NCI-H1092 (cell line): Measurements from ENCODE around the gene NSMCE4A.
"Not testable (repeated sequence)": the region's sequence is repeated elsewhere in the genome, so short reads cannot be mapped to it uniquely, and the experiment has no call there.

Source experiments
- DNase-seq: peaks from one replicate; lab custom pipeline; 2025; lab: John Stamatoyannopoulos, UW

Gene NSMCE4A, protein sequence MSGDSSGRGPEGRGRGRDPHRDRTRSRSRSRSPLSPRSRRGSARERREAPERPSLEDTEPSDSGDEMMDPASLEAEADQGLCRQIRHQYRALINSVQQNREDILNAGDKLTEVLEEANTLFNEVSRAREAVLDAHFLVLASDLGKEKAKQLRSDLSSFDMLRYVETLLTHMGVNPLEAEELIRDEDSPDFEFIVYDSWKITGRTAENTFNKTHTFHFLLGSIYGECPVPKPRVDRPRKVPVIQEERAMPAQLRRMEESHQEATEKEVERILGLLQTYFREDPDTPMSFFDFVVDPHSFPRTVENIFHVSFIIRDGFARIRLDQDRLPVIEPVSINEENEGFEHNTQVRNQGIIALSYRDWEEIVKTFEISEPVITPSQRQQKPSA

DNA sequence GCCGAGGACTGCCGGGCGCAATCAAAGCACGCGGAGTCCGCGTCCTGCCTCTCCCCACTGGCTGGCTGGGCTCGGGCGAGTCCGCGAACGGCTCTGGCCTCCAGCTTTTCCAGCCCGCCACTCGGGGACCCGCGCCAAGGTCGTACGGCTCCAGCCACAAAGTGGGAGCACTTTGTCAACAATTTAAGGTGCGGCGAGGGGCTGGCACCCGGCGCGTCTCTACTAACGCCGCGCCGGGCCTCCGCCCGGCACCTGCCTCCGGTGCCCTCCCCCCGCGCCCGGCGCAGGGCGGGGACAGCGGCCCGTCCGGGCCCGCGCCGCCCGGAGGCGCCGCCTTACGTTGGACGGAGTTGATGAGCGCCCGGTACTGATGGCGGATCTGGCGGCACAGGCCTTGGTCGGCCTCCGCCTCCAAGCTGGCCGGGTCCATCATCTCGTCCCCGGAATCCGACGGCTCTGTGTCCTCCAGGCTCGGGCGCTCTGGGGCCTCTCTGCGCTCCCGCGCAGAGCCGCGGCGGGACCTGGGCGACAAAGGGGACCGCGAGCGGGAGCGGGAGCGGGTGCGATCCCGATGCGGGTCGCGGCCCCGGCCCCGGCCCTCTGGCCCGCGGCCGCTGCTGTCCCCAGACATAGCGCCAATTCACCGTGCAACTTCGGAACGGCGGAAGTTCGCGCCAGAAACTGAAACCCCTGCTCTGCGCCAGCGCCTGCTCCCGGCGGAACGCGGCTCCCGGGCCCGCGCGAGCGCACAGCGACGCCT lies at the start of gene NSMCE4A:
TSS of gene NSMCE4A (minus strand) at position 683 of the 760 bp plus-strand sequence. CDS start at position 631, 52 bp downstream.
- peak; percentile 50 for DNase-seq

DNA sequence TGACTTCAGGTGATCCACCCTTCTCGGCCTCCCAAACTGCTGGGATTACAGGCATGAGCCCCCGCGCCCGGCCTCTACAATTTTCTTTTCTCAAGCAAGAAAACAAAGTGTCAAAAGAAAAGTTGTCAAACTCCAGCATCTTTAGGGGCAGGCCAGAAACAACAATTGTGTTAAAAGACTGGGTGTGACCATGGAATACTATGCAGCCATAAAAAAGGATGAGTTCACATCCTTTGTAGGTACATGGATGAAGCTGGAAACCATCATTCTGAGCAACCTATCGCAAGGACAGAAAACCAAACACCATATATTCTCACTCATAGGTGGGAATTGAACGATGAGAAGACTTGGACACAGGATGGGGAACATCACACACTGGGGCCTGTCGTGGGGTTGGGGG lies 48.2 kb upstream of the NSMCE4A start:
- DNase-seq, result not testable (repeated sequence)

DNA sequence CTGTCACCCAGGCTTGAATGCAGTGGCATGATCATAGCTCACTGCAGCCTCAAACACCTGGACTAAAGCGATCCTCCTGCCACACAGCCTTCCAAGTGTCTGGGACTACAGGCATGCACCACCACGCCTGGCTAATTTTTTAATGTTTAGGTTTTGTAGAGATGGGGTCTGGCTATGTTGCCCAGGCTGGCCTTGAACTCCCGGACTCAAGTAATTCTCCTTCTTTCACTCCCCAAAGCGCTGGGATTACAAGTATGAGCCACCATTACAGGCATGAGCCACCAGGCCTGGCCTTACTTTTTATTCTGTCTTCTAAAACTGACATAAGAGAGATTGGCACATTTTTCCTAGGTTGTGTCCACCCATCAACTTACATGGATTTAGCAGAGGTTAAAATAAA lies 47.3 kb upstream of the NSMCE4A start:
- DNase-seq, result no peak

DNA sequence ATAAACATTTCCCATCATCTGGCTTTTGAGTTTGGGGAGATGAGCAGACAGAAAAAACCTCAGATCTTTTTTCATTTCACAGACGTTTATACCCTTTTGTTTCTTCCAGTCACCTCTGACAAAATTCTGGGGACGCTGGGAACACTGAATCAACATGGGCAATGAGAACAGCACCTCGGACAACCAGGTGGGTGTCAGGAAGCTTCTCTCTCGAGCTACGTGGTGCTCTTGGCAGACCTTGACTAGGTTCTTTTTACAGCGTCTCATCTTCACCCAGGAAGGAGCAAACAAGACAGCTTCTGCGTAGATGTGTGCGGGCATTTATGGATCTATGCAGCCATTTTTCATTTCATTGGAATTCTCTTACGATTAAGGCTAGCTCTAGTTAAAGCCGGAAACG lies 46.8 kb upstream of the NSMCE4A start:
- no peak for DNase-seq

DNA sequence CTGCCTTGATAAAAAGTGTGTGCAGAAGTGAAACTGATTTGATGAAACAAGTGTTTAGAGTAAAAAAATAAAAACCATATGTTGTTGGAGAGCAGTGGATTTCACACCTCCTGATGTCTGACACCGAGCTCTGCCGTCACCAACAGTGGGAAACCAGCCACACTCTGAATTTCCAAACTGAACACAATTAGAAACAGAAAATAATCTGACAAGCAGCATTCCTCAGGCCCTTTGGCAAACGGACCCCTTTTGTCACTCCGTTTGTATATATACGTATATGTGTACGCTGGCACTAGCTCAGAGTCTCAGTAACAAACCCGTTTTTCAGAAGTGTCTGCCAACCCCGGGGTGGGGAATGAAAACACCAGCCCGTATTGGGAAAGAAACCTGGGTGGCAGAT lies 46.4 kb upstream of the NSMCE4A start:
- DNase-seq, result no peak

DNA sequence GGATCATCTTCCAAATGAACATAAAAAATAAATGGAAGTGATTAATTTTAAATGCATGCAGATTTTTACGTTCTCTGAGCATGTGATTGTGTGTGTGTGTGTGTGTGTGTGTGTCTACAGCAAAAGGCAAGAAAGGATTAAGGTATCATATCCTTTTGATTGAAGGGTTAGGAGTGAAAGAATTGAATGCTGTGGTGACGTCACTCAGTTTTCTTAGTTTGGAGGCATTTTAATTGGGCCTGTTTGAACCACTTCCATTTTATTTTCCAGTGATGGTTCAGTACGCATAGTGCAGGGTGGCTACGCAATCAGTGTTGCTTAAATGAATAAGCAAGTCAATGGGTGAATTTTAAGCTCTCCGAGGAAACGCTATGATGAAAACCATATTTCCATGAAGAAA lies 45.2 kb upstream of the NSMCE4A start:
- DNase-seq, result no peak

DNA sequence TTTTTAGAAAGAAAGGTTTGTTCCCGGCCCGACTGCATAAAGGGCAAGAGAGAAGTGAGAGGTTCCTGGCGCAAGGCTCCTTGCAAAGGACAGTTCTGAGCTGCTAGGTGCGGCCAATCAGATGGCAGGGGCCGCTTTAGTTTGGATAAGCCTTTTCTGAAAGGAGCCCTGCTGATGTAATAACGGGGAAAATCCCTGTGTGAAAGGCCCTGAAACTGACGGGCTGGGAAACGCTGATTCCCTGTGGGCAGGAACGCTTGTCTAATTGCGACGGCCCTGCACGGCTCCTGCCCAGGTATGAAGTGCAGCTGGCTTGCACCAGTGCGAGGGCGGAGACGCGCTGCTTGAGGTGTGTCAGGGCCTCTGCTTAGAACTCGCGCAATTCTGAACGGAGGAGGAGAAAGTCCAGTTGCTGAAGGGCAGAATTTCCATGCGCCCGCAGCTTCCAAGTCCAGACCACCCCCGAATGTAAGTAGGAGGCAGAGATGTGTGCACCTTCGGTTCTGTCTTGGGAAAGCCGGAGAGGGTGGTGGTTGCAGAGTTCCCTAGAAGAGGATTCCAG lies 44.5 kb upstream of the NSMCE4A start:
- DNase-seq, result no peak

DNA sequence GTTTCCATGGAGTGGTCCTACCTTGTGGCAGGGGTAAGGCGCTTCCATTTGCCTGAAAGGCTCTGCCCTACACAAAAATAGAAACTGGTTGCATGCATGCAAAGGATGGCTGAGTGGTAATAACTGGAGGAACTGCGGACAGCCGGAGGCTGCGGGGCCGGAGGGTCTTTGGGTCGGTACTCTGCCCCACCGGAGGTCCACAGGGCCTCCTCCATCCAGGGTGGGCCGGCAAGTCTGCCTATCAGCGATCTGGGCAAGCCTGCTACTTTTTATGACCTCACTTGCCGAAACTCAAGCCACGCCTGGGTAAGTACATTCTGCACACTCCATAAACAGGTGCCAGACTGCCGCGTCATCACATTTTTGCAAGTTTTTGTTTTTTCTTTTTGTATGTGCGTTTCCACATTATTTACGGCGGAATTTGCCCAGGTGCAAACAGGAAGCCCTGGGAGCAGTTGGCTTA lies 44.0 kb upstream of the NSMCE4A start:
- no peak for DNase-seq

DNA sequence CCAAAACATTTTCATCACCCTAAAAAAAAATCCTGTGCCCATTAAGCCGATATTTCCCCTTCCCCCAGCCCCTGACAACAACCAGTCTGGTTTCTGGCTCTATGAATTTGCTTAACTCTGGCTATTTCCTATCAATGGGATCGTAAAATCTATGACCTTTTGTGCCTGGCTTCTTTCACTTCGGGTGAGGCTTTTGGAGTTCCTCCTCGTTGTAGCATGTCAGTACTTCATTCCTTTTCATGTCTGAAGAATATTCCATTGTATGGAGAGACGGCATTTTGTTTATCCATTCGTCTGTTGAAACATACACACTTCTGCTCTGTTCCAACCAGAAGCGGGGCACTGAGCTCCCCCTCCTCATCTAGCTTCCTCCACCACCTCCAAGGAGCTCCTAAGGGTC lies 43.5 kb upstream of the NSMCE4A start:
- DNase-seq, result no peak

DNA sequence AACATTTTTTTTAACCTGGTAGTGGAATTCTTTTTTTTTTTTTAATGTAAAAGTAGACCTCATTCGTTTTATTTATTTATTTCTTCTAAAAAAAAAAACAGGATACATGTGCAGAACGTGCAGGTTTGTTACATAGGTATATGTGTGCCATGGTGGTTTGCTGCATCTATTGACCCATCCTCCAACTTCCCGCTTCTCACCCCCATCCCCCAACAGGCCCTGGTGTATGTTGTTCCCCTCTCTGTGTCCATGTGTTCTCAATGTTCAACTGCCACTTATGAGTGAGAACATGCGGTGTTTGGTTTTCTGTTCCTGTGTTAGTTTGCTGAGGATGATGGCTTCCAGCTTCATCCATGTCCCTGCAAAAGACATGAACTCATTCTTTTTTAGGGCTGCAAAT lies 42.9 kb upstream of the NSMCE4A start:
- DNase-seq, result not testable (repeated sequence)

DNA sequence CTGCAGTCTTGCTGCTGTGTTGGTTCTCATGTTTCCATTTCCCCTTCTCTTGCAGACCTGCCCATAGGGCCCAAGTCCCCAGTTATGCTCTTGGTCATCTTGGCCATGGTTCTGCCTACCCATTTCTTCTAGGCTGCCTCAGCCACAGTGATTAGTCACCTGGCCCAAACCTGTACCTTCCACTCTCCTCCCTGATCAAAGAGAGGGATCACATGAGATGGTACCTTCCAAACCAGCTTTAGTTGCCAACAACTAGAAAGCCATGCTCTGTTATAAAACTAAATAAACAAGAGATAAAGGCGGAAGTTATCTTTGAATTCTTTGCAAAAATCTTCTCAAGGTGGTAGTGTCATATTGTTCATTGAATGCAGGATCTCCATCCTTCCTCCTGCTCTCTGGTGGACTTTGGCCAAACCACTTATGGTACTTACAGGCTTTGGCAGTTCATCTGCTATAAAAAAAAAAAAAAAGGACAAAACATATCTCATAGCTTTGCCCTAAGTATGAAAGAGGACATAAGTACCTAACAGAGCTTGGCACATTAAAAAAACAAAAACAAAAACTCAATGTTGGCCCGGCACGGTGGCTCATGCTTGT lies 39.7 kb upstream of the NSMCE4A start:
- DNase-seq, result no peak

DNA sequence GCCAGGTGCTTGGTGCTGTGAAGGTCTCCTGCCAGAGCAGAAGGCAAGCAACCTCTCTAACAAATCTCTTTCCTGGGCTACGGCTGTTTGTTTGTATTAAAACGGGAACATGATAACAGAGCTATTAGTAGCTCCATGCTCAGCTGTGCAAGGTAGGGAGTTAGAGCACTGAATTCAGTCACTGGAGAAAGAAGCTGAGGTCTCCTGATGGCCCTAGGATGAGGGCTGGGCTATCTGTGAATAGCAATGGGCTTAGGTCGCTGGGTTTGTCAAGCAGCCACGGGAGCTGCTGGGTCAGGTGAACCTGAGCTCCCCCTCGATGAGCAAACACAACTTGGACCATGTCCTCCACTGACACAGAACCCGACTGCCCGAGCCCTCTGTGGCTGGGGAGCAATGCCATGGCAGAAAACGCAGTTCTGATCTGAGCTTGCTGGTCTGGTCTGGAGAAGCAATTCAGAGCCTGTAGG lies 38.3 kb upstream of the NSMCE4A start:
- no peak for DNase-seq

DNA sequence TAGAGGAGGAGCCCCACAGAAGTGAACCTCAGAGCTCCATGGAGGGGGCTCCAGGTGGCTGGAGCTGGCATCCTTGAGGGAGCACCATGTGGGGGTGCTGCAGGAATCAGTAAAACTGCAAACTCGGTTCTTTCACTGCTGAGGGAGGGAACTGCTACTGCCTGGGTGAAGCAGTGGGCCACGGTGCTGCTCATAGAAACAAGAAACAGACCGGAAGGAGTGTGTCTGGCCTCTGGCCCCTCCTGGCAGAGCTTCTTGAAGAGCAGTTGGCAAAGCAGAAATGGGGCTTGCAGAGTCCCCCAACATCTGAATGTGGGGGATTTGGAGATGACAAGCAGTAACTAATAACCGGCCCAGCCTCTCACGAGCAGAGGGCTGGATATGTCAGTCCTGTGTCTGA lies 37.7 kb upstream of the NSMCE4A start:
- DNase-seq, result no peak

DNA sequence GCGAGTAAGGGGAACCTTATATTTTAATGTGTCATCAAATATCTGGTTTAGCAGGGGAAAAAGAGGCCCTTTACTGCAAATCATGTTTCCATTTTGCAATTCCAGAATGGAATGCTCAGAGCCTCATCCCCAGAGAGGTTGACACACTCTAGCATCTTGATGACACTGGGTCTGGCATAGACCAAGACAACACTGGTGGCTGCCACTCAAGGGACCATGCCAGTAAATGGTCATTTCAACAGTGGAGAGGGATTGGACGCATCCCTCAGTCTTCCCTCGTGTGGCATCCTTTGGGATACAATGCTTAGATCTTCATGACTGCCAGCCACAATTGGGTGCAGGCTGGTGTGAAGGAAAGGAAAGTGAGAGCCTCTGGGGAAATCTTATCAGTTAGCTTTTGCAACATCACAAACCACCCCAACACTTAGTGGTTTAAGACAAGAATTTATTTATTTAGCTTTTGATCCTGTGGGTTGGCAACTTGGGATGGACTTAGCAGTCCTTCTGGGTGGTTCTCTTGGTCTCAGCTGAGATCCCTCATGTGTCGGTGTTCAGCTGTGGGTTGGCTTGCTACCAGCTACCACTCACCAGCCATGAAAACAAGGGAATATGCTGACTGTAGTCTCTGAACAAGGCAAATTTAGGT lies 35.5 kb upstream of the NSMCE4A start:
- no peak for DNase-seq

DNA sequence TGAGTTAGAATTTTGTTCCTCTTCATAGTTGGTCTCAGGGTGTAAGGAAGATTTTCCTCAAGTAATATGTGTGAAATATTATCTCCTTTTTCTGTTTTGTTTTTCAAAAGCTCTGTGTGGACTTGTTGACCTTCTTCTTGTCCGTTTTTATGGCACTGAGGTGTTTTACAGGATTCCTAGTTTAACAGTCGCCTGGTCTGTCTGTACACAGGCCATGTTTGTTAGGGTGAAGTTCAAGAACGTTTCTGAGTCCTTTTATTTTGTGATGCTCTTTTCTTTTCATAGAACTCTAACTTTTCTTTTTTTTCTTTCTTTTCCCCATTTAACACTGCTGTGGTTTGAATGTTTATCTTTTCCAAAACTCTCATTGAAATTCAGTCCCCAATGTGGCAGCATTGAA lies 32.4 kb upstream of the NSMCE4A start:
- DNase-seq, result no peak

DNA sequence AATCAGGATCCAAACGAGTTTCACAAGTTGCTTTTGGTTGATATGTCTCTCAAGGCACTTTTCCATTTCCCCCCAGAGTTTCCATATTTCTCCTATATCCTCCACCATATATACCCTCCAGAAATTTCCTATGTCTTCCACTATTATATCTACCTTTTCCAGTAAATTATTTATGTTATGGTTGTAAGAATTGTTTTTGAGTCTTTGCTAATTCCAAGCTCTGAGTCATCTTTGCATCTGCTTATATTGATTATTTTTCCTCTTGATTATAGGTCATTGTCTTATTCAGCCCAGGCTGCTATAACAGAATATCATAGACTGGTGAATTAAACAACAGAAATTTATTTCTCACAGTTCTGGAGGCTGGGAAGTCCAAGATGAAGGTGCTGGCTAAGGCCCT lies 26.7 kb upstream of the NSMCE4A start:
- DNase-seq, result no peak

DNA sequence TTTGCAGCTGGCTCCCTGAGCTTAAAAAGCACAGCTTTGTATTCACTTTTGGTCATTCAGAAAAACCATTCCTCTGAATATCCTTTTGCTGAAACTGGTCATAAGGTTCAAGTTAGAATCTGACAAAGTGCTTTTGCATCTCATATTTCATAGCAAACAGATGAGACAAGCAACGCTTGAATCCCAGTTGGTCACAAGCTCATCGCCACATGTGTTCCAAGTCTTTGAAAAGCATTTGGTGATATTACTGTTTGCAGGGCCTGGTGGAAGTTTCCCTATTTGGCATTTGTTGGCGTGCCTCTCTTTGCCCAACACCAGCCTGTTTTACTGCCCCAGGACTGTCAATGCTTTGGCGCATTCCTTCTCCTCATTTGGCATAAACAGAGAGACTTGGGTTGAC lies 24.3 kb upstream of the NSMCE4A start:
- DNase-seq, result no peak

DNA sequence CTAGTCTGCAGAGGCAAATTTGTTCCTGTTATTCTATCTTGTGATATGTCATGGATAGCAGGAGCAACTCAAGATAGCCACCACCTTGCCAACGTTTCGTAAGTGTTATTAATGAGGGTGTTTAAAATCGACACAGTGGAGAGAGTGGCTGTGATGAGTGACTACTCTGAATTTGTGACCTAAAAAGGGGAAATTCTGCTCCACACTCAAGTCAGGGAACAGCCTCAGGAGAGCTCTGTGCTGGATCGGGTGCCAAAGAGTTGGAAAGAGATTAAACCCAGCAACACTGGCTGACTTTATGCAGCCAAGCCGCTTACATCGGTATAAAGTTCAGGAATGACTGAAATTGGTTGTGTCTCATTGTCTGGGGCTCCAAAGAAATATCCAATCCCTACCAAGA lies 23.4 kb upstream of the NSMCE4A start:
- no peak for DNase-seq

DNA sequence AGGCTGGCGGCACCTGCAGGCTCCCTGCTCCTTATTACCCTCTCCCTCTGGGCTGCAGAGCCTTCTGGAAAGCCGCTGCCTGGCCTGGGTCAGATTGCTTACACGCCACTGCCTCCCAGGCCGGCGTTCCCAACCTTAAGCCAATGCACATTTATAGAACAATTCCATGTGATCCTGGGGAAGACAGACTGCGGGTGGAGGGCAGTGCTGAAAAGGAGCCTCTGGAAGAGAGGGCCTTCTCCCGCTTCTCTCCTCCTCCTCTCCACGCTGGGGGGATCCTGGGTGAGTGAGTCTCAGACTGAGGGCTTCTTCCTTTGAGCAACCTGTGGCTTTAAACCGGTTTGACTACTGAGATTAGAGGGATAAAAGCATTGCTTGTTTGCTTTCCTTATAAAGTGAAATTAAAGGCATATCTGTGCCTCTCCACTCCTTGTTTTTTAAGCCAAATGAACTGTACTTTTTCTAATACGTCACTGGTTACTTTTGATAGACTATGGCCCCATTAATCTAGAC lies 19.5 kb upstream of the NSMCE4A start:
- DNase-seq, result no peak

DNA sequence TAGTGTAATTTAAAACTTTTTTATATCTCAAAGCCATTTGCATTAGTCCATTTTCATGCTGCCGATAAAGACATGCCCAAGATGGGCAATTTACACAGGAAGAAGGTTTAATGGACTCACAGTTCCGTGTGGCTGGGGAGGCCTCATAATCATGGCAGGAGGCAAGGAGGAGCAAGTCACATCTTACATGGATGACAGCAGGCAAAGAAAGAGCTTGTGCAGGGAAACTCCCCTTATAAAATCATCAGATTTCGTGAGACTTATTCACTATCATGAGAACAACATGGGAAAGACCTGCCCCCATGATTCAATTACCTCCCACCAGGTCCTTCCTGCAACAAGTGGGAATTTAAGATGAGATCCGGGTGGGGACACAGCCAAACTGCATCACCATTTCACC lies 16.7 kb upstream of the NSMCE4A start:
- not testable (repeated sequence) for DNase-seq

DNA sequence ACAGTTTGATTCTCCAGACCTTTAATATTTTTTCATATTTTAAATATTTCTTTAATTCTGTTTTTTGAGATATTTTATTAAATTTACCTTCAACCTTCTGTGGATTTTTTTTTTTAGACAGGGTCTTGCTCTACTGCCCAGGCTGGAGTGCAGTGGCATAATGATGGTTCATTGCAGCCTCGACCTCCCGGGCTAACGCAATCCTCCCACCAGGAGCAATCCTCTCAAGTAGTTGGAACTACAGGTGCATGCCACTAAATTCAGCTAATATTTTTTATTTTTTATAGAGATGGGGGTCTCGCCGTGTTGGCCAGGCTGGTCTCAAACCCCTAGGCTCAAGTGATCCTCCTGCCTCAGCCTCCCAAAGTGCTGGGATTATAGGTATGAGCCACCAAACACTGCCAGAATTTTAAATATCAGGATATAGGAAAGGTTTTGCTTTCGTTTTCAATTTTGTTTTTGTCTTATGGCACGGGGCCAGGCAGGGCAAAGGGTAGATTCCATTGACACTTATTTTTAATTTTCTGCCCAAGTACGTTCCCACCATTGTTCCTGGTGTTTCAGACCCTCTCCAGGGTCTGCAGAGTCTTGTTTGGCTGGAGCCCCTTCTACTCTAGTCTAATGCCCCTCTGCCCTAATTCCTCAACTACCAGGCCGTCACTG lies 15.1 kb upstream of the NSMCE4A start:
- DNase-seq, result no peak
